Heart right ventricle (tissue), 16 donors: ENCODE measurements around the gene XRCC2. TPM values are rescaled to one million over a fixed set of nuclear protein-coding genes. Genes with fewer than 3 reads are reported as not detected.

ENCODE experiments used
- ATAC-seq, 8 donors: fragments of 200-7000 bp; cut with Tn5 transposase; one replicate each; pipeline ENCODE4 v1.9.1; 2020; ENCODE audit warnings: mild to moderate bottlenecking in 8 of 8, moderate library complexity in 8 of 8, moderate number of reproducible peaks in 1 of 8
- DNase-seq, 2 donors: peaks; one replicate each; pipeline ENCODE4 v3.0.0-alpha.2; 2020
- H3K27ac ChIP-seq, 10 donors: fragments of 200-600 bp; sonication (generic) in 2 of 10; one replicate each; pipeline versions ENCODE4 v1.5.0 to v1.8.0; 2020 to 2022; ENCODE audit warnings: mild to moderate bottlenecking in 3 of 10
- H3K27me3 ChIP-seq, 7 donors: fragments of 200-600 bp; one replicate each; pipeline ENCODE4 v1.8.0; 2021 to 2022; ENCODE audit warnings: mild to moderate bottlenecking in 2 of 7
- H3K36me3 ChIP-seq, 9 donors: fragments of 200-600 bp; sonication (generic) in 1 of 9; one replicate each; pipeline versions ENCODE4 v1.5.0 to v1.8.0; 2020 to 2022; ENCODE audit warnings: mild to moderate bottlenecking in 2 of 9
- H3K4me1 ChIP-seq, 9 donors: fragments of 200-600 bp; sonication (generic) in 1 of 9; one replicate each; pipeline versions ENCODE4 v1.5.0 to v1.8.0; 2020 to 2022; ENCODE audit warnings: mild to moderate bottlenecking in 4 of 9
- H3K4me3 ChIP-seq, 10 donors: fragments of 200-600 bp; sonication (generic) in 2 of 10; one replicate each; pipeline versions ENCODE4 v1.5.0 to v1.8.0; 2020 to 2022; ENCODE audit warnings: mild to moderate bottlenecking in 7 of 10, moderate library complexity in 2 of 10
- H3K9me3 ChIP-seq, 11 donors: fragments of 200-600 bp in 10 of 11; sonication (generic) in 2 of 11; one replicate each; pipeline versions ENCODE4 v1.5.0 to v1.8.0; 2013 to 2022; ENCODE audit warnings: mild to moderate bottlenecking in 2 of 11, control low read depth in 1 of 11, moderate library complexity in 1 of 11
- WGBS, 2 donors: extraction: QIAGEN DNeasy Blood & Tissue Kit; methylation state at CpG; one replicate each; pipeline ENCODE4 v1.1.7; 2013; ENCODE audit warnings: inconsistent platforms in 1 of 2; 5-methylcytosine and 5-hydroxymethylcytosine counted together
- intact Hi-C, 10 donors: fragments of 100-400 bp; cut with DNase I; formaldehyde crosslinking; loops; one replicate each; pipeline versions ENCODE4 v1.11.1 to v1.14.2; 2022
- polyA plus RNA-seq, 2 donors: library from polyadenylated mRNA; stranded (reverse); fragments of 200-250 nt; gene quantifications; one replicate each; pipeline ENCODE4 v1.2.3, GENCODE V29; 2013
- total RNA-seq, 10 donors: library from RNA; stranded (reverse); fragmentation: NEBNext Ultra II Directional in 3 of 10; extraction: Animal tissue kit (Norgen Biotek cat#: 25700) in 3 of 10; gene quantifications; one replicate each; pipeline versions ENCODE4 v1.2.1 to v1.2.4, GENCODE V29; 2021 to 2023
- TF ChIP-seq, protein P1 (sequence below), 9 donors: fragments of 200-600 bp; sonication (generic) in 2 of 9; IDR thresholded peaks; one replicate each; pipeline versions ENCODE4 v1.5.0 to v1.8.0; 2021 to 2022; ENCODE audit warnings: antibody characterized with exemption in 9 of 9, mild to moderate bottlenecking in 5 of 9, moderate library complexity in 1 of 9
- donor health status: Arrhythmogenic right ventricular cardiomyopathy.
- donor health status: ischemic (EF 13 %, LVEDD 7.1; RV severe dilation, severe dysfunction).
- donor health status: healthy with polysubstance abuse.
- donor health status: DM: no; HTN: yes; CAD: no.
- donor health status: DM: no; HTN: no; CAD: no.
- donor health status: ischemic (EF 25% LVEDD 6.9; RV normal size, moderate dysfunction).
- donor health status: ischemic (EF 25% LVEDD 5.7; RV mildly dilated, moderate dysfunction).
- donor health status: healthy.
- donor health status: DM: yes; HTN: yes; CAD: no.
- donor health status: Ischemic cardiomyopathy.
- donor health status: ischemic (EF 35%, LVEDD 5.7; RV mildly dilated, moderate dysfunction).
- donor health status: nonischemic (EF 11% LVEDD 7.7; RV severe dilation, severe dysfunction).
- donor health status: DM: yes; HTN: yes; CAD: no.
- donor health status: PGD.
- donor health status: ischemic (EF 29% LVEDD 5.4; RV normal size, mild dysfunction).
- donor health status: nonischemic (EF 23%, LVEDD 6.1; RV moderate dilation, normal function).

XRCC2 gene
- total and polyA plus RNA-seq, 12 donors = 0.06 to 0.71 (median 0.46) TPM

DNA sequence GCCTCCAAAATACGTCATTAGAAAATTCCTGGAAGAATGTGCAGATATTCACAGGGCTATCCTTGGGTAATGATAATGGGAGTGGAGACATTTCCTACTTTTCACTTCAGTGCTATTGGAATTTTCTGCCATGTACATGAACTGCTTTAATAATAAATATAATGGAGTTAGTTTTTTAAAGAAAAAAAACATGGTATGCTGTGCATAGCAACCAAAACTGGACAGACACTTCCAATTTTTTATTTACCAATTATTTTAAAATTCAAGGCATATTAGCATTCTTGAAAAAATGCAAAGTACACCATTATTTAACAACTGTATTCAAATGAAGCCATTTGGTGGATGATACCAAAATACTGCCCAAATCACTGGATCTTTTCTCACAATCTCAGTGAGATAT lies 3.3 kb downstream of the XRCC2 start:
- Histone ChIP-seq H3K4me3 (no peak overlapping the region), H3K4me1 (peaks cover 3 to 15% (median 11%) of the 10 kb centered on the region in 9 donors), H3K27me3 (no peaks in the 10 kb centered on the region), H3K9me3 (no peaks in the 10 kb centered on the region), H3K27ac (no peak overlapping the region), H3K36me3 (no peaks in the 10 kb centered on the region)
- no peak for ATAC-seq
- intact Hi-C loops = loop anchor here in 4 of 10 donors (10.0 kb wide), 1 partner anchor 208 kb away; no protein-coding TSS in a partner anchor
- DNase-seq = no peak
- TF ChIP-seq, protein P1, sequence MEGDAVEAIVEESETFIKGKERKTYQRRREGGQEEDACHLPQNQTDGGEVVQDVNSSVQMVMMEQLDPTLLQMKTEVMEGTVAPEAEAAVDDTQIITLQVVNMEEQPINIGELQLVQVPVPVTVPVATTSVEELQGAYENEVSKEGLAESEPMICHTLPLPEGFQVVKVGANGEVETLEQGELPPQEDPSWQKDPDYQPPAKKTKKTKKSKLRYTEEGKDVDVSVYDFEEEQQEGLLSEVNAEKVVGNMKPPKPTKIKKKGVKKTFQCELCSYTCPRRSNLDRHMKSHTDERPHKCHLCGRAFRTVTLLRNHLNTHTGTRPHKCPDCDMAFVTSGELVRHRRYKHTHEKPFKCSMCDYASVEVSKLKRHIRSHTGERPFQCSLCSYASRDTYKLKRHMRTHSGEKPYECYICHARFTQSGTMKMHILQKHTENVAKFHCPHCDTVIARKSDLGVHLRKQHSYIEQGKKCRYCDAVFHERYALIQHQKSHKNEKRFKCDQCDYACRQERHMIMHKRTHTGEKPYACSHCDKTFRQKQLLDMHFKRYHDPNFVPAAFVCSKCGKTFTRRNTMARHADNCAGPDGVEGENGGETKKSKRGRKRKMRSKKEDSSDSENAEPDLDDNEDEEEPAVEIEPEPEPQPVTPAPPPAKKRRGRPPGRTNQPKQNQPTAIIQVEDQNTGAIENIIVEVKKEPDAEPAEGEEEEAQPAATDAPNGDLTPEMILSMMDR (IDR thresholded peaks at IDR 0.05) = no peak
- 86 to 95% methylated on average over 1 of the region's 1 CpG for WGBS, 2 donors

DNA sequence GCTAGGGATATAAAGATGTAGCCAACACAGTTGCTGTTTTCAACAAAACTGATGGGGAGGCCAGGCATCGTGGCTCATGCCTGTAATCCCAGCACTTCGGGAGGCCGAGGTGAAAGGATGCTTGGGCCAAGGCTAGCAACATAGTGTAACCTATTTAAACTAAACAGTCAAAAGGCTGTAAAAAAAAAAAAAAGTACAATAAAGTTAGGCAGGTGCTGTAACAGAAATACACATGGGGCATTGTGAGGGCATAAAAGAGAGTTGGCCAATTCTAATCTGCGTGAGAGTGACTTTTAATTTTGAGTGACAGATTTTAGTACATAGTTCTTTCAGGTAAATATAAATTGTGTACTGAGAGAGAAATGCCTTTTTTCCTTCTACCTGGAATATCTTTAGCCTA lies 6.2 kb downstream of the XRCC2 start:
- Histone ChIP-seq H3K27me3 (no peaks in the 10 kb centered on the region), H3K27ac (no peak overlapping the region), H3K9me3 (no peaks in the 10 kb centered on the region), H3K4me3 (no peak overlapping the region), H3K36me3 (no peaks in the 10 kb centered on the region), H3K4me1 (peaks cover 0 to 1% (median under 1%) of the 10 kb centered on the region in 9 donors)
- TF ChIP-seq, protein P1 (IDR thresholded peaks at IDR 0.05) = no peak
- 98% methylated on average over 4 of the region's 4 CpGs for WGBS, 2 donors
- ATAC-seq (no peak), DNase-seq (no peak)
- intact Hi-C loops = loop anchor here in 4 of 10 donors (10.0 kb wide), 1 partner anchor 205 kb away; no protein-coding TSS in a partner anchor

DNA sequence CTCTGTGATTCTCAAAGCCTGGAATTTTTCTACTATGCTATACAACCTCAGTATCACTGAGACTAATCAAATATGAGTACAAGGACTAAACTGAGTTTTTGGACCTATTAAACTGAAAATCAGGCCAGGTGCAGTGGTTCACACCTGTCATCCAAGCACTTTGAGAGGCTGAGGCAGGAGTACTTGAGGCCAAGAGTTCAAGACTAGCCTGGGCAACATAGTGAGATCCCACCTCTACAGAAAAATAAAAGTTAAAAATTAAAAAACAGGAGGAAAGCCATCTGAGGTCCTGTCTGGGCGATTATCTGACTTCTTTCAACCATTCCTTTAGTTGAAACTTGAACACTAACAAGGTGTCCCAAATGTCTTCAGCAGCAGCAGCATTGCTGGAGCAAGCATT lies 7.0 kb downstream of the XRCC2 start:
- intact Hi-C loops = no loop called here
- TF ChIP-seq, protein P1 (IDR thresholded peaks at IDR 0.05) = no peak
- ATAC-seq (no peak), DNase-seq (no peak)
- Histone ChIP-seq H3K9me3 (no peaks in the 10 kb centered on the region), H3K27me3 (no peaks in the 10 kb centered on the region), H3K4me1 (peaks cover 0 to 4% (median 0%) of the 10 kb centered on the region in 9 donors), H3K4me3 (no peak overlapping the region), H3K36me3 (no peaks in the 10 kb centered on the region), H3K27ac (no peak overlapping the region)
- 92 to 94% methylated on average over 1 of the region's 1 CpG for WGBS, 2 donors

DNA sequence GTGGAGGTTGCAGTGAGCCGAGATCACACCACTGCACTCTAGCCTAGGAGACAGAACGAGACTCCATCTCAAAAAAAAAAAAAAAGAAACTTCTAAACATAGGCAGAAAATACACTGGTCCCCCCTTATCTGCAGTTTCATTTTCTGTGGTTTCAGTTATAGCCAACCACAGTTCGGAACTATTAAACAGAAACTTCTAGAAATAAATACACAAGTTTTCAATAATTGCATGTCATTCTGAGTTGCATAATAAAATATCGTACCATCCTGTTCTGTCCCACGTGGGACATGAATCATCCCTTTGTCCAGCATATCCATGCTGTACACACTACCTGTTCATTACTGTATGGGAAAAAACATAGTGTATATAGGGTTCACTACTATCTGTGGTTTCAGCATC lies 8.0 kb downstream of the XRCC2 start:
- H3K36me3 ChIP-seq = no peaks in the 10 kb centered on the region
- no peaks in the 10 kb centered on the region for H3K27me3 ChIP-seq
- TF ChIP-seq, protein P1 (IDR thresholded peaks at IDR 0.05) = no peak
- 85 to 94% methylated on average over 5 of the region's 5 CpGs for WGBS, 2 donors
- H3K27ac ChIP-seq = no peak overlapping the region
- no peak overlapping the region for H3K4me3 ChIP-seq
- ATAC-seq = no peak
- intact Hi-C loops = no loop called here
- no peak for DNase-seq
- H3K9me3 ChIP-seq = no peaks in the 10 kb centered on the region
- H3K4me1 ChIP-seq = peaks cover 0 to 7% (median 0%) of the 10 kb centered on the region in 9 donors
